ENCODE measurements around the gene TNMD. TPM values are rescaled to one million over a fixed set of nuclear protein-coding genes. Genes with fewer than 3 reads are reported as not detected.

TNMD gene
- total and polyA plus RNA-seq, 9 donors, result 0.42 to 14.9 (median 1.6) TPM

- no peak within 1 kb of the TSS for H3K27ac ChIP-seq
- H3K4me3 ChIP-seq, result peak within 1 kb of the TSS; percentile 17
- H3K9me3 ChIP-seq, result no peaks in the 10 kb centered on the region
- H3K36me3 ChIP-seq, result no peaks in the 10 kb centered on the region
- WGBS, 3 donors, result 17 to 23% (median 18%) methylated on average over 11 of the region's 11 CpGs
- peak in 4 of 5 donors; percentile 34 to 69 (median 50) for DNase-seq
- TF ChIP-seq EP300 (IDR thresholded peaks at IDR 0.05) (no peak), POLR2A (IDR thresholded peaks at IDR 0.05) (no peak)
- TF ChIP-seq, protein P1, sequence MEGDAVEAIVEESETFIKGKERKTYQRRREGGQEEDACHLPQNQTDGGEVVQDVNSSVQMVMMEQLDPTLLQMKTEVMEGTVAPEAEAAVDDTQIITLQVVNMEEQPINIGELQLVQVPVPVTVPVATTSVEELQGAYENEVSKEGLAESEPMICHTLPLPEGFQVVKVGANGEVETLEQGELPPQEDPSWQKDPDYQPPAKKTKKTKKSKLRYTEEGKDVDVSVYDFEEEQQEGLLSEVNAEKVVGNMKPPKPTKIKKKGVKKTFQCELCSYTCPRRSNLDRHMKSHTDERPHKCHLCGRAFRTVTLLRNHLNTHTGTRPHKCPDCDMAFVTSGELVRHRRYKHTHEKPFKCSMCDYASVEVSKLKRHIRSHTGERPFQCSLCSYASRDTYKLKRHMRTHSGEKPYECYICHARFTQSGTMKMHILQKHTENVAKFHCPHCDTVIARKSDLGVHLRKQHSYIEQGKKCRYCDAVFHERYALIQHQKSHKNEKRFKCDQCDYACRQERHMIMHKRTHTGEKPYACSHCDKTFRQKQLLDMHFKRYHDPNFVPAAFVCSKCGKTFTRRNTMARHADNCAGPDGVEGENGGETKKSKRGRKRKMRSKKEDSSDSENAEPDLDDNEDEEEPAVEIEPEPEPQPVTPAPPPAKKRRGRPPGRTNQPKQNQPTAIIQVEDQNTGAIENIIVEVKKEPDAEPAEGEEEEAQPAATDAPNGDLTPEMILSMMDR (IDR thresholded peaks at IDR 0.05), result no peak
- H3K27me3 ChIP-seq, result no peaks in the 10 kb centered on the region
- peaks cover 11% of the 10 kb centered on the region for H3K4me1 ChIP-seq (ENCODE audit: insufficient read depth)
- intact Hi-C loops (cut with DNase I), result no loop called here
Measured at GRCh38 chrX:100643956-100644860, 59.5 kb downstream of the TNMD start, which contains the start of gene SRPX2. Gene SRPX2, plus strand, starts transcription at chrX:100644199. Its CDS starts 2,124 bp downstream, at chrX:100646323.

DNA sequence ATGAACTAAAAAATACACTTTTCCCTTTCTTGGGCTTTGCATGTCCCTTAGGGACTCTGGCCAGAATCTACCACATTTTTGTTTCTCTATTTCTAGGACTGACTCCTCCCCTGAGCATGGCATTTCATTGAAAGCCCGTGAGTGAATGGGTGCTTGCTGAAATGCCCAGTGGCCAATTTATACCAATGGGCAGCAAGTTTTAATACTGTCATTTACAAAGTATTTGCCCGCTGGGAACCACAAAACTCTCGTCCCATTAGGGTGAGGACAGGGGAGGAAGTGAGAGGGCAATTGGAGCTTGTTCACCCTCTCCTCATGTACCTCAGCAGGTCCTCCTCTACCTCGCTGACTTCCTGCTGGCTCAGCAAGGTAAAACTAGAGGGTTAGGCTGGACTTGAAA lies 60.4 kb downstream of the TNMD start:
- no peaks in the 10 kb centered on the region for H3K36me3 ChIP-seq
- no peaks in the 10 kb centered on the region for H3K27me3 ChIP-seq
- intact Hi-C loops (cut with DNase I), result no loop called here
- 26 to 42% (median 36%) methylated on average over 4 of the region's 4 CpGs for WGBS, 3 donors
- no peak for DNase-seq
- H3K4me1 ChIP-seq (ENCODE audit: insufficient read depth), result peaks cover 11% of the 10 kb centered on the region
- TF ChIP-seq POLR2A (IDR thresholded peaks at IDR 0.05) (no peak), EP300 (IDR thresholded peaks at IDR 0.05) (no peak)
- TF ChIP-seq, protein P1 (IDR thresholded peaks at IDR 0.05), result no peak
- H3K27ac ChIP-seq, result no peak overlapping the region
- no peak overlapping the region for H3K4me3 ChIP-seq
- H3K9me3 ChIP-seq, result no peaks in the 10 kb centered on the region

DNA sequence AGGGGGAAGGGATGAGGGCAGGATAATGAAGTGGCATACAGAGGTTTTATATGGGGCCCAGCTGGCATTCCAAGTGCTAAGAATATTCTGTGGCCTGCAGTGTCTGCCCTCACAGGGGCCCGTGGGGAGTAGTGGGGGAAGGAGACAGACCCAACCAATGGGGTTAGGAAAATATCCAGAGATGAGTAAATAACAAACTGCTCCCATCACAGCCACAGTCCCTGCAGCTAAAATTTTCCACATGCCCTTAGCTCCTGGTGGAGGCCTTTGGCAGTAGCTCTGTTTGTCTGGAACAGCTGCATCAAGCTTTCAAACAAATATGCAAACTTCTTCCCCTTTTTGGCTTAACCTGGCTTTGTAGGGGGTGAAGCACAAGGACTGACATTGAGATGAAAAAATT lies 62.4 kb downstream of the TNMD start:
- H3K27me3 ChIP-seq, result no peaks in the 10 kb centered on the region
- WGBS, 3 donors, result 6 to 12% (median 7%) methylated on average over 1 of the region's 1 CpG
- H3K9me3 ChIP-seq, result no peaks in the 10 kb centered on the region
- H3K36me3 ChIP-seq, result no peaks in the 10 kb centered on the region
- no peak overlapping the region for H3K27ac ChIP-seq
- peaks cover 14% of the 10 kb centered on the region for H3K4me1 ChIP-seq (ENCODE audit: insufficient read depth)
- TF ChIP-seq, protein P1 (IDR thresholded peaks at IDR 0.05), result peak in 1 of 3 donors; percentile 32
- TF ChIP-seq EP300 (IDR thresholded peaks at IDR 0.05), result no peak
- TF ChIP-seq POLR2A (IDR thresholded peaks at IDR 0.05), result no peak
- H3K4me3 ChIP-seq, result no peak overlapping the region
- intact Hi-C loops (cut with DNase I), result no loop called here
- DNase-seq, result peak in 2 of 5 donors; percentile 26 to 33

DNA sequence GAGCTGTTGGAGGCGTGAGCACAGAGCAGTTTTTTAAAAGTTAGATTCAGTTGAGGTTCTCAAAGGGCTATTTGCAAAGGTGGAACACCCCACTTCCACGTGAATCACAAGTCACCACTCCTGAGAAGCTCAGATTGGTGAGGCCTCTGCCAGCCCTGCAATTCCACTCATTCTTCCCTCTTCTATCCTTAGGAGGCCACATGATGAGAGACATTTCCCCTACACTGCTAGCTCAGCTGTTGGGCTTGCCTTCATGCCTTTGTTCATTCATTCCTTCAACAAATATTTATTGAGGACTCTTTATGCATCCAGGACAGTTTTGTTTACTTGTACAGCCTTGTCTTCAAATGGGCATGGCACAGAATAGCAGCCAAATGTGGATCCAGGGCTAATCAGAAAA lies 63.0 kb downstream of the TNMD start:
- Histone ChIP-seq H3K36me3 (no peaks in the 10 kb centered on the region), H3K9me3 (no peaks in the 10 kb centered on the region), H3K4me3 (no peak overlapping the region), H3K27ac (no peak overlapping the region), H3K27me3 (no peaks in the 10 kb centered on the region), H3K4me1 (ENCODE audit: insufficient read depth) (peaks cover 14% of the 10 kb centered on the region)
- no peak for DNase-seq
- intact Hi-C loops (cut with DNase I), result no loop called here
- TF ChIP-seq, protein P1 (IDR thresholded peaks at IDR 0.05), result no peak
- WGBS, 3 donors, result 13 to 25% (median 18%) methylated on average over 2 of the region's 2 CpGs

Data from ovary (tissue), 9 donors.